Erythroblast (primary cell): ENCODE results near the gene SURF4.

Experiments used
- GATA1 ChIP-seq: IDR thresholded peaks from 2 replicates; pipeline ENCODE4 v1.6.1; 2011; ENCODE audit warnings: low read depth, mild to moderate bottlenecking, control low read depth, low read length, moderate library complexity
- POLR2A ChIP-seq: IDR thresholded peaks from 2 replicates; pipeline ENCODE4 v1.6.1; 2011; ENCODE audit warnings: mild to moderate bottlenecking, low read length

- no peak for TF ChIP-seq POLR2A
- no peak for TF ChIP-seq GATA1
Measured at GRCh38 chr9:133340256-133340655, 35.6 kb downstream of the SURF4 start.
